ENCODE results near the gene CNGB1. TPM values are rescaled to one million over a fixed set of nuclear protein-coding genes. Genes with fewer than 3 reads are reported as not detected.

The CNGB1 gene
- total and polyA plus RNA-seq, 2 of the 13 experiments (the other 11 are each of a cell fraction or from before 2014, with no cell fraction given): 0.02 to 0.15 TPM

- TF ChIP-seq SSRP1 (CRISPR knock-in tag; IDR thresholded peaks at IDR 0.05) (0 out of 2 replicates have a peak, but pooled peaks have one; percentile 53), ZNF513 (CRISPR knock-in tag; conservative IDR thresholded peaks at IDR 0.05) (no peak; the same call in 1 of the 2 replicates), TGIF2 (CRISPR knock-in tag; IDR thresholded peaks at IDR 0.05) (peak; percentile 54; the same call in 1 of the 2 replicates), ZC3H4 (CRISPR knock-in tag; IDR thresholded peaks at IDR 0.05; ENCODE audit: borderline replicate concordance) (no peak), ZBTB38 (CRISPR knock-in tag; IDR thresholded peaks at IDR 0.05) (peak; percentile 56), ZSCAN31 (CRISPR knock-in tag; IDR thresholded peaks at IDR 0.05; ENCODE audit: low read depth) (no peak; the same call in none of the 2 replicates), YY1 (IDR thresholded peaks at IDR 0.05; ENCODE audit: insufficient read depth, insufficient replicate concordance, low read depth, low read length) (peak; percentile 46), ZNF766 (CRISPR knock-in tag; IDR thresholded peaks at IDR 0.05; ENCODE audit: borderline replicate concordance) (peak; percentile 42; the same call in 1 of the 2 replicates), THAP9 (CRISPR knock-in tag; IDR thresholded peaks at IDR 0.05; ENCODE audit: borderline replicate concordance) (peak; percentile 57; the same call in 1 of the 2 replicates), ZNF709 (CRISPR knock-in tag; IDR thresholded peaks at IDR 0.05) (peak; percentile 15; the same call in 1 of the 2 replicates), ZFAT (CRISPR knock-in tag; conservative IDR thresholded peaks at IDR 0.05) (peak; percentile 22; the same call in 1 of the 2 replicates), ZBTB7A (CRISPR knock-in tag; IDR thresholded peaks at IDR 0.05) (peak; percentile 85), HNF1A (IDR thresholded peaks at IDR 0.05; ENCODE audit: low read depth) (no peak), HNF1A (CRISPR knock-in tag; IDR thresholded peaks at IDR 0.05; ENCODE audit: borderline replicate concordance) (0 out of 2 replicates have a peak, but pooled peaks have one; percentile 39), SUZ12 (IDR thresholded peaks at IDR 0.05; ENCODE audit: low read depth, low read length) (no peak), ZNF883 (CRISPR knock-in tag; IDR thresholded peaks at IDR 0.05; ENCODE audit: not compliant biosample characterization) (peak; percentile 67), ZSCAN21 (CRISPR knock-in tag; IDR thresholded peaks at IDR 0.05; ENCODE audit: borderline replicate concordance) (peak; percentile 16; the same call in 1 of the 2 replicates), U2AF1 (optimal IDR thresholded peaks at IDR 0.05; ENCODE audit: low read depth, low read length) (no peak), FOXM1 (CRISPR knock-in tag; IDR thresholded peaks at IDR 0.05) (no peak), KLF12 (CRISPR knock-in tag; IDR thresholded peaks at IDR 0.05; ENCODE audit: borderline replicate concordance) (peak; percentile 65; the same call in 1 of the 2 replicates)
These were observed 30.1 kb upstream of the CNGB1 start, which contains the start of gene USB1 (continued) for GRCh38 chr16:58000706-58001676.

Data from HepG2 (cell line).